Ovary (tissue), 9 donors: Measurements from ENCODE around the gene LENEP. TPM values are rescaled to one million over a fixed set of nuclear protein-coding genes. Genes with fewer than 3 reads are reported as not detected.

Experiments
- DNase-seq, 5 donors: peaks; one replicate each; pipeline ENCODE4 v3.0.0-alpha.2; 2019 to 2020
- H3K27ac ChIP-seq, 2 donors: fragments of 200-600 bp; one replicate each; pipeline versions ENCODE4 v1.5.1 to v1.8.0; 2019 to 2022
- H3K27me3 ChIP-seq: fragments of 200-600 bp; one replicate; pipeline ENCODE4 v1.8.0; 2022
- H3K36me3 ChIP-seq: fragments of 200-600 bp; sonication (generic); one replicate; pipeline ENCODE4 v1.5.1; 2019
- H3K4me1 ChIP-seq: one replicate; pipeline ENCODE4 v1.8.1; 2013; ENCODE audit warnings: mild to moderate bottlenecking, moderate library complexity; ENCODE audit not compliant: insufficient read depth
- H3K4me3 ChIP-seq: fragments of 200-600 bp; sonication (generic); one replicate; pipeline ENCODE4 v1.5.1; 2017
- H3K9me3 ChIP-seq, 2 donors: fragments of 200-600 bp in 1 of 2; sonication (generic) in 1 of 2; one replicate each; pipeline versions ENCODE4 v1.5.1 to v1.8.1; 2013 to 2019; ENCODE audit warnings: mild to moderate bottlenecking in 1 of 2, moderate library complexity in 1 of 2
- CTCF ChIP-seq, 3 donors: fragments of 450-650 bp in 2 of 3; fragments of 200-600 bp in 1 of 3; IDR thresholded peaks; one replicate each; pipeline versions ENCODE4 v1.5.1 to v1.8.0; 2016 to 2022; ENCODE audit warnings: antibody characterized with exemption in 3 of 3, mild to moderate bottlenecking in 1 of 3
- EP300 ChIP-seq: sonication (generic); formaldehyde crosslinking; IDR thresholded peaks from one replicate; pipeline ENCODE4 v1.6.1; 2017; ENCODE audit warnings: antibody characterized with exemption
- POLR2A ChIP-seq: fragments of 450-650 bp; IDR thresholded peaks from one replicate; pipeline ENCODE4 v1.6.1; 2017; ENCODE audit warnings: antibody characterized with exemption, mild to moderate bottlenecking, moderate library complexity
- WGBS, 3 donors: extraction: QIAGEN DNeasy Blood & Tissue Kit in 1 of 3; methylation state at CpG; one replicate each; pipeline versions ENCODE4 v1.1.5 to v1.1.7; 2013 to 2017; 5-methylcytosine and 5-hydroxymethylcytosine counted together
- intact Hi-C, 4 donors: fragments of 100-400 bp; cut with DNase I; formaldehyde crosslinking; loops; one replicate each; pipeline versions ENCODE4 v1.11.0 to v1.15.1; 2022 to 2023
- polyA plus RNA-seq, 2 donors: library from polyadenylated mRNA; stranded (reverse); fragments of 200-250 nt in 1 of 2; fragments of 350-450 nt in 1 of 2; fragmentation: Illumina TruSeq in 1 of 2; extraction: RNeasy Lipid Tissue Mini Kit (QIAGEN cat#74804) in 1 of 2; gene quantifications; one replicate each; pipeline ENCODE4 v1.2.3, GENCODE V29; 2013 to 2014
- total RNA-seq, 7 donors: library from RNA; depleted of rRNA in 2 of 7; stranded (reverse); fragments of >200 nt in 2 of 7; fragmentation: NEBNext Ultra II Directional in 3 of 7; extraction: Animal tissue kit (Norgen Biotek cat#: 25700) in 3 of 7; gene quantifications; one replicate each; pipeline versions ENCODE4 v1.1.0 to v1.2.4, GENCODE V29; 2016 to 2023
- donor health status: DM: no; HTN: no; CAD: no; lungs with moderate emphysema.
- donor health status: DM: no; HTN: no; CAD: no.
- donor health status: Bipolar disorder and iron deficiency.
- donor health status: DM: yes; HTN: yes; CAD: no.
- donor health status: DM: no; HTN: no; CAD: no.
- donor health status: DM: yes; HTN: yes; CAD: no.

LENEP gene
- total and polyA plus RNA-seq, 9 donors: not detected

DNA sequence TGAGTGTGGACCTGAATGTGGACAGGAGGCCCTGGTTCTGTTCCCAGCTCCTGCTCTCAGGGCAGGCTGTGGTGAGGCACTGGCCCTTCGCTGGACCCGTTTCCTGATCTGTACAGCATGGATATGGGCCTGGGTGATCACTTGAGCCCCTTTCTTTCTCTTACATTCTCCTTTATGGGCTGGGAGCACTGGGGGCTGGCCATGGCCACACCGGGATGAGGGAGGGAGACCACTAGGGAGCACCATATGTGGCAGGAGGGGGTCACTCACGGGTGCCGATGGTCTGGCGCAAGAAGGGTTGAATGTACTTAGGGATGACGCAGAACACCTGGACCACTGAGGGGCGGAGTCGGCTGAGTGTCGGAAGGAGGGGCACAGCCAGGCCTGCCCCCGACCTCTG, 37.5 kb downstream of the LENEP start:
- Histone ChIP-seq H3K9me3 (no peaks in the 10 kb centered on the region), H3K4me1 (no peaks in the 10 kb centered on the region), H3K27ac (no peak overlapping the region), H3K27me3 (no peaks in the 10 kb centered on the region), H3K36me3 (no peaks in the 10 kb centered on the region), H3K4me3 (no peak overlapping the region)
- no peak for DNase-seq
- TF ChIP-seq POLR2A (no peak), CTCF (IDR thresholded peaks at IDR 0.05) (no peak), EP300 (no peak)
- 67 to 74% (median 73%) methylated on average over 11 of the region's 11 CpGs for WGBS, 3 donors
- intact Hi-C loops: no loop called here

DNA sequence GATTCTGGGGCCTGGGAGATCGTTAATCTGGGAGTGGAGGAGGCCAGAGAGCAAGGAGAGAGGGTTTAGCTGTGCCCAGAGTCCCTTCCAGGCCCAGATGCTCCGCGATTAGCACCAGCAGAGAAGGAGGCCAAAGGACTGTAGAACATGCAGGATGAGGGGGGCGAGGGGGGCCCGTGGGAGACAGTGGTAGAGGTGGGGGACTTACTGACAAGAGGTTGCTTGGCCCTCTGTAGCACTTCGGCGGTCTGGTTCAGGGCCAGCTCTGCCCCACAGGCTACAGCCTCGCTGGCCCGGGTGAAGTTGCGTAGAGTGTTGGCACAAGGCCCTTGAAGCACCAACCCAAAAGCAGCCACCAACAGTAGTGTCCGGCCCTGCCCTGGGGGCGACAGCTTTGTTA, 39.5 kb downstream of the LENEP start:
- H3K4me3 ChIP-seq: no peak overlapping the region
- H3K27me3 ChIP-seq: no peaks in the 10 kb centered on the region
- no peaks in the 10 kb centered on the region for H3K9me3 ChIP-seq
- no peaks in the 10 kb centered on the region for H3K36me3 ChIP-seq
- WGBS, 3 donors: 84 to 88% (median 86%) methylated on average over 12 of the region's 12 CpGs
- no peaks in the 10 kb centered on the region for H3K4me1 ChIP-seq
- no peak for TF ChIP-seq EP300
- TF ChIP-seq CTCF (IDR thresholded peaks at IDR 0.05): no peak
- TF ChIP-seq POLR2A: no peak
- no peak overlapping the region for H3K27ac ChIP-seq
- DNase-seq: no peak
- intact Hi-C loops: no loop called here

- Histone ChIP-seq H3K36me3 (no peaks in the 10 kb centered on the region), H3K4me1 (no peaks in the 10 kb centered on the region), H3K27ac (no peak within 1 kb of the TSS), H3K9me3 (no peaks in the 10 kb centered on the region), H3K4me3 (no peak within 1 kb of the TSS), H3K27me3 (no peaks in the 10 kb centered on the region)
- DNase-seq: no peak
- intact Hi-C loops: no loop called here
- TF ChIP-seq CTCF (IDR thresholded peaks at IDR 0.05) (no peak), POLR2A (no peak), EP300 (no peak)
- WGBS, 3 donors: 93 to 98% (median 94%) methylated on average over 8 to 9 of the region's 9 CpGs
These were observed 40.1 kb downstream of the LENEP start, which contains the start of the genes DCST1 and DCST2 for GRCh38 chr1:155033524-155033923. DCST1 (plus strand) TSS chr1:155033824; CDS start chr1:155034037, 213 bp downstream. DCST2 (minus strand) TSS chr1:155033781; CDS start chr1:155033701, 80 bp downstream.

GRCh38 chr1:155034318-155035208, 41.2 kb downstream of the LENEP start:
- no peak for DNase-seq
- no peaks in the 10 kb centered on the region for H3K9me3 ChIP-seq
- H3K27ac ChIP-seq: no peak overlapping the region
- WGBS, 3 donors: 77 to 84% (median 82%) methylated on average over 20 of the region's 20 CpGs
- H3K27me3 ChIP-seq: no peaks in the 10 kb centered on the region
- no peaks in the 10 kb centered on the region for H3K36me3 ChIP-seq
- H3K4me1 ChIP-seq: no peaks in the 10 kb centered on the region
- intact Hi-C loops: no loop called here
- TF ChIP-seq EP300 (no peak), CTCF (IDR thresholded peaks at IDR 0.05) (no peak), POLR2A (no peak)
- H3K4me3 ChIP-seq: no peak overlapping the region
